ENCODE results near the gene POC1B. TPM values are rescaled to one million over a fixed set of nuclear protein-coding genes. Genes with fewer than 3 reads are reported as not detected.

POC1B gene
- total RNA-seq, 1 experiment from 2014 or later, result 30.8 TPM

- intact Hi-C loops (cut with micrococcal nuclease; ENCODE audit: unreplicated experiment), result no loop called here
- Histone ChIP-seq H3K9me3 (ENCODE audit: low read depth, low read length, poor library complexity, severe bottlenecking) (no peaks in the 10 kb centered on the region), H3K27me3 (replicated peaks; ENCODE audit: insufficient read depth, low read depth, low read length, poor library complexity) (no peaks in the 10 kb centered on the region), H3K4me1 (ENCODE audit: insufficient read depth, low read length, poor library complexity, severe bottlenecking) (peaks cover 53% of the 10 kb centered on the region), H3K27ac (ENCODE audit: low read depth, low read length, poor library complexity, severe bottlenecking) (peak overlapping the region; percentile 36), H3K36me3 (ENCODE audit: insufficient read depth, low read length, poor library complexity, severe bottlenecking) (no peaks in the 10 kb centered on the region), H3K4me3 (ENCODE audit: low read depth, low read length, poor library complexity, severe bottlenecking) (no peak overlapping the region)
- TF ChIP-seq EZH2 (IDR thresholded peaks at IDR 0.05; ENCODE audit: borderline replicate concordance, low read depth, low read length, poor library complexity, severe bottlenecking), result no peak
- no peak for TF ChIP-seq CTCF (conservative IDR thresholded peaks at IDR 0.05; ENCODE audit: low read depth, low read length)
- CTCF ChIA-PET, result no interaction called here
- DNase-seq (ENCODE audit: low spot score), result peak; percentile 51
- POLR2A ChIA-PET (ENCODE audit: low non-redundant PET), result no interaction called here
- no TSS peak for BruUV-seq (replicated peaks)
These were observed 47.4 kb upstream of the POC1B start for GRCh38 chr12:89573051-89573810.

- POLR2A ChIA-PET (ENCODE audit: low non-redundant PET), result interaction anchor here (0.7 kb wide), 1 partner anchor 1799 kb away, joined by 4 read pairs; no protein-coding TSS in a partner anchor
These were observed 45.8 kb upstream of the POC1B start for GRCh38 chr12:89571491-89572195.

GRCh38 chr12:89568484-89568883, 42.6 kb upstream of the POC1B start:
- no peaks in the 10 kb centered on the region for H3K9me3 ChIP-seq (ENCODE audit: low read depth, low read length, poor library complexity, severe bottlenecking)
- TF ChIP-seq EZH2 (IDR thresholded peaks at IDR 0.05; ENCODE audit: borderline replicate concordance, low read depth, low read length, poor library complexity, severe bottlenecking) (no peak), CTCF (conservative IDR thresholded peaks at IDR 0.05; ENCODE audit: low read depth, low read length) (no peak)
- no peak overlapping the region for H3K4me3 ChIP-seq (ENCODE audit: low read depth, low read length, poor library complexity, severe bottlenecking)
- no peak overlapping the region for H3K27ac ChIP-seq (ENCODE audit: low read depth, low read length, poor library complexity, severe bottlenecking)
- H3K36me3 ChIP-seq (ENCODE audit: insufficient read depth, low read length, poor library complexity, severe bottlenecking), result no peaks in the 10 kb centered on the region
- DNase-seq (ENCODE audit: low spot score), result no peak
- BruUV-seq (replicated peaks), result no TSS peak
- CTCF ChIA-PET, result no interaction called here
- peaks cover 23% of the 10 kb centered on the region for H3K4me1 ChIP-seq (ENCODE audit: insufficient read depth, low read length, poor library complexity, severe bottlenecking)
- POLR2A ChIA-PET (ENCODE audit: low non-redundant PET), result no interaction called here
- intact Hi-C loops (cut with micrococcal nuclease; ENCODE audit: unreplicated experiment), result no loop called here
- H3K27me3 ChIP-seq (replicated peaks; ENCODE audit: insufficient read depth, low read depth, low read length, poor library complexity), result no peaks in the 10 kb centered on the region

More at GRCh38 chr12:89571491-89572195, 45.8 kb upstream of the POC1B start:
- no TSS peak for BruUV-seq (replicated peaks)
- Histone ChIP-seq H3K36me3 (ENCODE audit: insufficient read depth, low read length, poor library complexity, severe bottlenecking) (no peaks in the 10 kb centered on the region), H3K4me1 (ENCODE audit: insufficient read depth, low read length, poor library complexity, severe bottlenecking) (peaks cover 53% of the 10 kb centered on the region), H3K9me3 (ENCODE audit: low read depth, low read length, poor library complexity, severe bottlenecking) (no peaks in the 10 kb centered on the region), H3K27me3 (replicated peaks; ENCODE audit: insufficient read depth, low read depth, low read length, poor library complexity) (no peaks in the 10 kb centered on the region), H3K4me3 (ENCODE audit: low read depth, low read length, poor library complexity, severe bottlenecking) (no peak overlapping the region), H3K27ac (ENCODE audit: low read depth, low read length, poor library complexity, severe bottlenecking) (no peak overlapping the region)
- DNase-seq (ENCODE audit: low spot score), result peak; percentile 62
- CTCF ChIA-PET, result interaction anchor here (1.0 kb wide), 1 partner anchor 28 kb away, joined by 3 read pairs; no protein-coding TSS in a partner anchor
- intact Hi-C loops (cut with micrococcal nuclease; ENCODE audit: unreplicated experiment), result no loop called here
- no peak for TF ChIP-seq EZH2 (IDR thresholded peaks at IDR 0.05; ENCODE audit: borderline replicate concordance, low read depth, low read length, poor library complexity, severe bottlenecking)
- no peak for TF ChIP-seq CTCF (conservative IDR thresholded peaks at IDR 0.05; ENCODE audit: low read depth, low read length)

All from A673 (cell line).